AG09319 (cell line): ENCODE measurements around the gene SREBF2.
"Not testable (repeated sequence)": the region's sequence is repeated elsewhere in the genome, so short reads cannot be mapped to it uniquely, and the experiment has no call there.

Experiments
- DNase-seq: peaks from one replicate; pipeline ENCODE4 v3.0.0-alpha.2; 2010; ENCODE audit warnings: low read depth; ENCODE audit errors: extremely low read depth
- CTCF ChIP-seq: IDR thresholded peaks from 2 replicates; pipeline ENCODE4 v1.5.1; 2011; ENCODE audit warnings: low read depth, mild to moderate bottlenecking, inconsistent platforms, low read length, moderate library complexity

SREBF2 gene

GRCh38 chr22:41943661-41944209 lies 110.8 kb downstream of the SREBF2 start:
- no peak for TF ChIP-seq CTCF
- no peak for DNase-seq

GRCh38 chr22:41946629-41947423 lies 113.9 kb downstream of the SREBF2 start, which contains the start of gene CENPM:
Gene CENPM (minus strand): TSS chr22:41947152. CDS start chr22:41947076, 76 bp downstream.
- peak; percentile 62 for DNase-seq
- no peak for TF ChIP-seq CTCF

- DNase-seq = no peak
Observed at GRCh38 chr22:41947424-41948080, 114.6 kb downstream of the SREBF2 start.

GRCh38 chr22:41948142-41948541 lies 115.2 kb downstream of the SREBF2 start:
- no peak for TF ChIP-seq CTCF
- DNase-seq = no peak

More at GRCh38 chr22:41947424-41948080, 114.6 kb downstream of the SREBF2 start:
- TF ChIP-seq CTCF = no peak

- DNase-seq = not testable (repeated sequence)
Observed at GRCh38 chr22:41948928-41949296, 116.0 kb downstream of the SREBF2 start.

GRCh38 chr22:41949297-41949965 lies 116.5 kb downstream of the SREBF2 start:
- no peak for TF ChIP-seq CTCF
- DNase-seq = no peak

GRCh38 chr22:41951898-41952474 lies 119.1 kb downstream of the SREBF2 start, which contains the start of gene SMIM45:
Gene SMIM45 (plus strand): TSS chr22:41952150.
- DNase-seq = no peak
- TF ChIP-seq CTCF = no peak
